Cardiac fibroblast (primary cell): Measurements from ENCODE around the gene CSNK1G3.

Source experiments
- DNase-seq, 2 donors: peaks; one replicate each; pipeline versions ENCODE4 v3.0.0 to v3.0.0-alpha.2; 2010; ENCODE audit warnings: low read depth in 2 of 2
- H3K4me3 ChIP-seq, 2 donors: replicated peaks in 1 of 2; 1 replicate in 1 of 2; 2 replicates in 1 of 2; pipeline ENCODE4 v1.5.1; 2011; ENCODE audit warnings: low read depth in 2 of 2, low read length in 2 of 2, mild to moderate bottlenecking in 2 of 2, moderate library complexity in 1 of 2
- TF ChIP-seq, protein P1 (sequence below): IDR thresholded peaks from one replicate; pipeline ENCODE4 v1.5.1; 2011; ENCODE audit warnings: low read depth, mild to moderate bottlenecking, low read length, inconsistent platforms

The CSNK1G3 gene

DNA sequence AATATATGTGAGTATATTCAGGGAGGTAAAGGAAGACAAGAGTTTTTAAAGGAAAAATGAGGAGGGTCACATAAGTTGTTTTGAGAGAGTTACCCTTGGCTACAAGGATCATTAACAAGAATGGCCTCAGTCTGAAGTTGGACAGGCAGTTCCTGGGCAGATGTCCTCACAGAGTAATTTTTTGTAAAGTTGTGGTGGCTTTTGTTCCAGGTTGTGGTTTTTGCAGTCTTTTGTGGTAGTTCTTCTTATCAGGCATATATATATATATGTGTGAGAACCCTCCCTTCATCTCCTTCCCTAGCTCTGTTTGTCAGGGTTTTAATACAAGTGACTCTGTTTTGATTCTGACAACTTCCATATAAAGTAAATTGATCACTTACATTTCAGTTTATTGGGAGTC lies 60.0 kb downstream of the CSNK1G3 start:
- H3K4me3 ChIP-seq: no peak overlapping the region
- TF ChIP-seq, protein P1, sequence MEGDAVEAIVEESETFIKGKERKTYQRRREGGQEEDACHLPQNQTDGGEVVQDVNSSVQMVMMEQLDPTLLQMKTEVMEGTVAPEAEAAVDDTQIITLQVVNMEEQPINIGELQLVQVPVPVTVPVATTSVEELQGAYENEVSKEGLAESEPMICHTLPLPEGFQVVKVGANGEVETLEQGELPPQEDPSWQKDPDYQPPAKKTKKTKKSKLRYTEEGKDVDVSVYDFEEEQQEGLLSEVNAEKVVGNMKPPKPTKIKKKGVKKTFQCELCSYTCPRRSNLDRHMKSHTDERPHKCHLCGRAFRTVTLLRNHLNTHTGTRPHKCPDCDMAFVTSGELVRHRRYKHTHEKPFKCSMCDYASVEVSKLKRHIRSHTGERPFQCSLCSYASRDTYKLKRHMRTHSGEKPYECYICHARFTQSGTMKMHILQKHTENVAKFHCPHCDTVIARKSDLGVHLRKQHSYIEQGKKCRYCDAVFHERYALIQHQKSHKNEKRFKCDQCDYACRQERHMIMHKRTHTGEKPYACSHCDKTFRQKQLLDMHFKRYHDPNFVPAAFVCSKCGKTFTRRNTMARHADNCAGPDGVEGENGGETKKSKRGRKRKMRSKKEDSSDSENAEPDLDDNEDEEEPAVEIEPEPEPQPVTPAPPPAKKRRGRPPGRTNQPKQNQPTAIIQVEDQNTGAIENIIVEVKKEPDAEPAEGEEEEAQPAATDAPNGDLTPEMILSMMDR: no peak
- peak in 1 of 2 donors; percentile 1 for DNase-seq

DNA sequence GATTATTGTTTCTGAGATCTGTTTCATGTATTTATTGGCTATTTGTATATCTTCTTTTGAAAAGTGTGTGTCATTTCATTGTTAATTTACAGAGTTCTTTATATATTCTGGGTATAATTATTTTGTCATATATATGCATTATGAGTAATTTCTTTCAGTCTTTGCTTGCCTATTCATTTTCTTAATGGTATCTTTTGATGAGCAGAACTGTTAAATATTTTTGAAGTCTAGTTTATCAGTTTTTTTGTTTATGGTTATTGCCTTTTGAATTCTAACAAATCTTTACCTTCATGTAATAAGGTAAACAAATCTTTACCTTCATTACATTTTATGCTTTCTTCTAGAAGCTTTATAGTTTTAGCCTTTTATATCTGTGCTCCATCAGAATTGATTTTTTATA lies 66.4 kb downstream of the CSNK1G3 start:
- DNase-seq: no peak
- no peak overlapping the region for H3K4me3 ChIP-seq
- TF ChIP-seq, protein P1: no peak

DNA sequence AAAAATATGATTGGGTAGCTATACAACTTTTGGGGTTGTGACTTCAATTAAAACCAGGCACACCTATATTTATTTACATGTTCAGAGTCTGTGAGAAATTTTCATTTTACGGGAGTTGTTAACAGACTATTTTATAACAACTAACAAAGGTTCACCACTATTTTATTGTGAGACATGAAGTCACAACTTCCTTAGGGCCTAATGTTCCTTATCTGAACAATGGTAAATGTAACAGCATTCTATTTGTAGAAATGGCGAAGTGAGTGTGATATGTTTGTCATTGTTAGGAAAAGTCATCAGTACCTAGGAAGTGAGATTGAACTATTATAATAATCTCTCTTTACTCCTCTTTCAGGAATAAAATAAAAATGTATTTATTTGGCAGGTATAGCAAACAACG lies 67.4 kb downstream of the CSNK1G3 start:
- DNase-seq: no peak
- TF ChIP-seq, protein P1: no peak
- no peak overlapping the region for H3K4me3 ChIP-seq

DNA sequence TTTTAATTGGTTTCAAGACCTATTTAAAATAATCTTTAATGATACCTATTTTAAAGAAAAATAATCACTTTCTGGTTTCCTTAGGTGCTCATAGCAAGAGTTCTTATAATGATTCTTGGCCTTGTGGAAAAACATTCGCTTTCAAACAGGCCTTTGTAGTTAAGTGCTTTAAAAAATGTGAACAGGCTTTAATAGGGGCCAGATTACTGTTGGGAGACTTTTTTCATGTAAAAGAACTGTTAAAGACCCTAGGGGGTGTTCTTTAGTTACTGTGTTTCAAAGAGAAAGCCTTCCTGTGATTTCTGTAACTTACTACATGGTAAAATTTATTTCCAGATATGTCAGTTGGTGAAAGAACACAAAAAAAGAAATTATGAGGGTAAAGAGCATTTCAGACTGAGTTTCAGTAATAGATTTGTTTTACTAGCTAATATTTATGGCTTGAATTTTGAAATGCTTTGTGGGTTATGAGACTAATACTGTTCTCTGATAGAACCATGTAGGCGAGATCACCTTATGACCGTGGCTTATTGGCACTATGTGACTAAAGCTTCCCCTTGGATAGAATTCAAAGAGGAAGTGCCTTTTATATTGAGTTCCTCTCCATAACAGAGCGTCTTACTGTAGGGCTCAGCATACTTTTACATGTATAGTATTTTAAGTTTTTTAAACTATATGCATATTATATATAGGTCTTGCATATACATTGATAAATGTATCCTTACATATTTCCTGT lies 70.7 kb downstream of the CSNK1G3 start:
- TF ChIP-seq, protein P1: no peak
- H3K4me3 ChIP-seq: no peak overlapping the region
- DNase-seq: peak in 1 of 2 donors; percentile 44

DNA sequence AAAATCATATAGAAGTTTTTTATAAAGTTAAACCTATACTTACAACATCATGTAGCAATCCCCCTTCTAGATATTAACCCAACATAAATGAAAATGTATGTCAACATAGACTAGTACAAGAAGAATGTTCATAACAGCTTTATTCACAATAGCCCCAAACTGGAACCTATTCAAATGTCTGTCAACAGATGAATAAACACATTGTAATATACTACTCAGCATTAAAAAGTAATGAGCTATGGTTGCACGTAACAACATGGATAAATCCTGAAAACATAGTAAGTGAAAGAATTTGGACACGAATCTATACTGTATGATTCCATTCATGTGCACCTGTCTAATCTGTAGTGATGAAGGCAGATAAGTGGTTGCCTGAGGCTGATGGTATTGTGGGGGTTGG lies 73.9 kb downstream of the CSNK1G3 start:
- H3K4me3 ChIP-seq: no peak overlapping the region
- TF ChIP-seq, protein P1: no peak
- DNase-seq: peak in 1 of 2 donors; percentile 53

DNA sequence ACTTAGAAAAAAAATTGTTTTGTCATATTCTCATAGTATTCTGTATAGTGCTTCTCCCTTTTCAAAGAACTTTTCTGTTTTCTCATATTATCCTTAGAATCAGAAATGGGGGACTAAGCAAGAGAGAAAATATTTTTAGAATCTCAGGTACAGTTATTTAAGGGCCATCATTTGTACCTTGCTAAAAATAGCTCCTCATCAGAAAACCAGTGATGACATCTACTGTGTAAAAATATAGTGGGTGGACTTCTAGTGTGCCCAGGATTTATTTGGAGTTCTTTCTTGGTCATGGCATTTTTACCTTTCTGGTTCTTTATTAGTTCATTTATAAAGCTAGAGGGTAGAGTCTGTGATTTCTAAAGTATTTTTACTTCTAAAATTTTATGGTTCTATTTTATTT lies 82.5 kb downstream of the CSNK1G3 start:
- TF ChIP-seq, protein P1: no peak
- H3K4me3 ChIP-seq: no peak overlapping the region
- no peak for DNase-seq

DNA sequence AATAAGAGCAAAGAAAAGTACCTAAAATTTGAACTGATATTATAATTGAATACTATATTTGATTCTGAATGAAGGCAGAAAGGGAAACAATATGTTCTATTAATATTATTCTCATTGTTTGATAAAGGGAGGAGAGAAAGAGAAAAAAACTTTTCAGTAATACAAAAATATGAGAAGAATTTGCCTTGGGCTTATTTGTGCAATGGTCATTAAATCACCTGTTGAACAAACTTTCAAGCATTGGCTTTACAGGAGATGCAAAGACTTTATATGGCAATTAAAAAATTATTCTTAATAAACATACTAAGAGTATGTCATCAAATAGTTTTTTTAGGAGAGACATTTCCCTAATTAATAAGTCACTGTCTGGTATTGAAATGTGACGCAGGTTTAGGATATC lies 85.0 kb downstream of the CSNK1G3 start:
- no peak overlapping the region for H3K4me3 ChIP-seq
- TF ChIP-seq, protein P1: no peak
- DNase-seq: no peak
